GM21515 (cell line): ENCODE measurements around the gene RNF138.
"Not testable (repeated sequence)": the region's sequence is repeated elsewhere in the genome, so short reads cannot be mapped to it uniquely, and the experiment has no call there.

Source experiments
- ATAC-seq: cut with Tn5 transposase; IDR thresholded peaks from one replicate; pipeline ENCODE4 v1.9.1; 2021; ENCODE audit not compliant: unreplicated experiment

Gene RNF138

GRCh38 chr18:32095192-32095899 is 3.7 kb downstream of the RNF138 start:
- ATAC-seq, result no peak

GRCh38 chr18:32095900-32096229 is 4.2 kb downstream of the RNF138 start:
- ATAC-seq, result no peak

- ATAC-seq, result no peak
Measured at GRCh38 chr18:32096946-32097345, 5.3 kb downstream of the RNF138 start.

GRCh38 chr18:32104516-32104915 is 12.8 kb downstream of the RNF138 start:
- no peak for ATAC-seq

- ATAC-seq, result no peak
Measured at GRCh38 chr18:32110005-32110404, 18.3 kb downstream of the RNF138 start.

- no peak for ATAC-seq
Measured at GRCh38 chr18:32111706-32112105, 20.0 kb downstream of the RNF138 start.

GRCh38 chr18:32112826-32113225 is 21.2 kb downstream of the RNF138 start:
- ATAC-seq, result no peak

GRCh38 chr18:32114293-32114942 is 22.7 kb downstream of the RNF138 start:
- no peak for ATAC-seq

GRCh38 chr18:32122039-32122438 is 30.4 kb downstream of the RNF138 start:
- ATAC-seq, result no peak

- no peak for ATAC-seq
Measured at GRCh38 chr18:32126538-32126937, 34.9 kb downstream of the RNF138 start.

GRCh38 chr18:32135625-32136024 is 44.0 kb downstream of the RNF138 start:
- no peak for ATAC-seq

- ATAC-seq, result no peak
Measured at GRCh38 chr18:32138332-32138982, 46.8 kb downstream of the RNF138 start.

- ATAC-seq, result no peak
Measured at GRCh38 chr18:32139835-32140283, 48.2 kb downstream of the RNF138 start.

- no peak for ATAC-seq
Measured at GRCh38 chr18:32148185-32148870, 56.7 kb downstream of the RNF138 start.

GRCh38 chr18:32152705-32153448 is 61.2 kb downstream of the RNF138 start:
- peak; percentile 83 for ATAC-seq

GRCh38 chr18:32156855-32157254 is 65.2 kb downstream of the RNF138 start:
- no peak for ATAC-seq

GRCh38 chr18:32157580-32157979 is 65.9 kb downstream of the RNF138 start:
- ATAC-seq, result no peak

GRCh38 chr18:32158108-32158624 is 66.5 kb downstream of the RNF138 start:
- ATAC-seq, result peak; percentile 89

GRCh38 chr18:32158631-32159030 is 67.0 kb downstream of the RNF138 start:
- not testable (repeated sequence) for ATAC-seq

GRCh38 chr18:32160547-32160946 is 68.9 kb downstream of the RNF138 start:
- no peak for ATAC-seq
